Naive thymus-derived CD8-positive, alpha-beta T cell (primary cell): ENCODE results near the gene EPO. TPM values are rescaled to one million over a fixed set of nuclear protein-coding genes. Genes with fewer than 3 reads are reported as not detected.
A peak's percentile ranks its signal among the peaks of the same experiment; 100 is the strongest.
"Not testable (repeated sequence)": the region's sequence is repeated elsewhere in the genome, so short reads cannot be mapped to it uniquely, and the experiment has no call there.

ENCODE experiments used
- ATAC-seq, 2 donors: fragments of 150-1000 bp; cut with Tn5 transposase in 1 of 2; sonication (Bioruptor Pico), chemical (Tn5 transposase) in 1 of 2; 1 replicate in 1 of 2; 2 replicates in 1 of 2; pipeline ENCODE4 v1.10.0; 2021; ENCODE audit warnings: mild to moderate bottlenecking in 2 of 2, moderate library complexity in 2 of 2
- POLR2A ChIA-PET: fragments of 350-600 bp; sonication (Branson Sonifier 250); formaldehyde crosslinking; loops from one replicate; lab custom pipeline; 2021; ENCODE audit warnings: antibody characterized with exemption; lab: Charles Lee
- DNase-seq, 10 donors: peaks; one replicate each; pipeline versions ENCODE4 v3.0.0 to v3.0.0-alpha.2; 2020 to 2022
- H3K27ac Mint-ChIP-seq, 10 donors: one replicate each; pipeline ENCODE4 v1.8.0; 2020 to 2022; ENCODE audit warnings: mild to moderate bottlenecking in 10 of 10, mixed read lengths in 10 of 10, moderate library complexity in 4 of 10, inconsistent platforms in 1 of 10
- H3K27me3 Mint-ChIP-seq, 5 donors: one replicate each; pipeline ENCODE4 v1.8.0; 2021 to 2022; ENCODE audit warnings: mixed read lengths in 5 of 5
- H3K36me3 Mint-ChIP-seq, 3 donors: one replicate each; pipeline ENCODE4 v1.8.0; 2020 to 2022; ENCODE audit warnings: mixed read lengths in 3 of 3, mild to moderate bottlenecking in 2 of 3, inconsistent platforms in 1 of 3
- H3K4me1 Mint-ChIP-seq, 4 donors: one replicate each; pipeline ENCODE4 v1.8.0; 2021 to 2022; ENCODE audit warnings: mixed read lengths in 4 of 4
- H3K4me3 Mint-ChIP-seq, 10 donors: one replicate each; pipeline ENCODE4 v1.8.0; 2020 to 2022; ENCODE audit warnings: mild to moderate bottlenecking in 10 of 10, mixed read lengths in 10 of 10, moderate library complexity in 6 of 10, inconsistent platforms in 1 of 10
- H3K9me3 Mint-ChIP-seq, 9 donors: one replicate each; pipeline ENCODE4 v1.8.0; 2020 to 2022; ENCODE audit warnings: mixed read lengths in 9 of 9, mild to moderate bottlenecking in 3 of 9, inconsistent platforms in 1 of 9, moderate library complexity in 1 of 9
- polyA plus RNA-seq, 3 donors: library from polyadenylated mRNA; unstranded; fragments of 300-500 nt; fragmentation: Illumina TruSeq; gene quantifications; one replicate each; pipeline ENCODE4 v1.2.3, GENCODE V29; 2021
- total RNA-seq, 8 experiments: library from RNA in 2 of 8; stranded (reverse) in 2 of 8; gene quantifications; one replicate each; pipeline ENCODE4 v1.2.3 and lab custom pipeline; 2021 to 2026

The EPO gene
- total and polyA plus RNA-seq, 5 experiments from 2014 or later, result not detected

GRCh38 chr7:100753750-100754149, 33.5 kb downstream of the EPO start:
- Mint-ChIP-seq H3K27ac (no peak overlapping the region), H3K27me3 (peaks cover 9 to 34% (median 13%) of the 10 kb centered on the region in 5 donors), H3K4me1 (no peaks in the 10 kb centered on the region), H3K9me3 (peaks cover 0 to 3% (median 0%) of the 10 kb centered on the region in 9 donors), H3K36me3 (no peaks in the 10 kb centered on the region), H3K4me3 (no peak overlapping the region)
- no peak for ATAC-seq
- POLR2A ChIA-PET, result no interaction called here
- DNase-seq, result no peak

- Mint-ChIP-seq H3K36me3 (no peaks in the 10 kb centered on the region), H3K4me1 (no peaks in the 10 kb centered on the region), H3K4me3 (no peak overlapping the region), H3K27ac (peak overlapping the region in 1 of 10 donors; percentile 67), H3K27me3 (peaks cover 0 to 2% (median 0%) of the 10 kb centered on the region in 5 donors), H3K9me3 (no peaks in the 10 kb centered on the region)
- DNase-seq, result no peak
- ATAC-seq, result no peak
- POLR2A ChIA-PET, result no interaction called here
Observed at GRCh38 chr7:100759357-100760171, 39.3 kb downstream of the EPO start.

- DNase-seq, H3K27me3 Mint-ChIP-seq, H3K36me3 Mint-ChIP-seq, H3K4me3 Mint-ChIP-seq, POLR2A ChIA-PET, ATAC-seq, H3K4me1 Mint-ChIP-seq, H3K9me3 Mint-ChIP-seq: not testable (repeated sequence)
- H3K27ac Mint-ChIP-seq, result peak overlapping the region in 1 of 10 donors; percentile 24
Observed at GRCh38 chr7:100762841-100763240, 42.6 kb downstream of the EPO start.

DNA sequence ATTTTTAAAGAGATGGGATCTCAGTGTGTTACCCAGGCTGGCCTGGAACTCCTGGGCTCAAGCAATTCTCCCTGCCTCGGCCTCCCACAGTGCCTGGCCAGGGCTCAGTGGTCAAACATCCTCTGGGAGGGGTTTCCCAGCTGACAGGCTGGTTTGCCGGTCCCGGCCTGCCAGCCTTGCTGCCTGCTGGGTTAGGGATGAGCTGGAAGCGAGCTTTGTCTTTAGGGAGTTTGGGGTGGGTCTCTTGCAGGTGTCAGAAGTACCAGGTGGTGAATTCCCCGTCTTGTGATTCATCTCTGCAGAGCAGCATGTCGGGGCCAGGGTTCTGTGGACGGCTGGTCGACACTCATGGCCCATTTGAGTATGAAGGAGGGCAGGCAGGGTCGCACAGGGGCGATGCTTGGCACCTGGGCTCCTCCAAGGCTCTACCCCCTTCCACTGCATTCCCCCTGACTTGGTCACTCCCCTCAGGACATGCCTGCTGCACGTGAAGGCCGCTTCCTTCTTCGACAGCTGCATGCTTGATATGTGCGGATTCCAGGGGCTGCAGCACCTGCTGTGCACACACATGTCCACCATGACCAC, 43.4 kb downstream of the EPO start:
- peaks cover 0 to 6% (median 2%) of the 10 kb centered on the region in 5 donors for H3K27me3 Mint-ChIP-seq
- H3K4me3 Mint-ChIP-seq, result no peak overlapping the region

DNA sequence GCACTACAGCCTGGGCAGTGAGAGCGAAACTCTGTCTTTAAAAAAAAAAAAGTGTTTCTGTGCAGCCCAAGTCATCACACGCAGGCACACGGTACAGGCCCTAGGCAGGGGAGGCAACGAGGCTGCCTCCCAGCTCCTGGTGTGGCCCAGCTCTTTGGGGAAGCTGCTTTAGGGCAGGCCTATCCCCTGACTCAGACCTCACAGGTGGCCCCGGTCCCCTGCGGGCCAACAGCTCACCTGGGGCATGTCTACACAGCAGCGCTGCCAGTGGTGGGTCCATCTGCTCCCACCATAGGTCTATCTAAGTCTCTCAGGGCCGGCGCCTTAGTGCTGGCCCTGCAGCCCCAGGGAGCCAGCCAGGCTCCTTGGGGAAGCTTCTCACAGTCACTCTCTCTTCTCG, 44.6 kb downstream of the EPO start:
- POLR2A ChIA-PET, result no interaction called here
- H3K4me1 Mint-ChIP-seq, result peaks cover 0 to 2% (median 0%) of the 10 kb centered on the region in 4 donors
- H3K27me3 Mint-ChIP-seq, result peaks cover 2 to 11% (median 10%) of the 10 kb centered on the region in 5 donors
- ATAC-seq (no peak), DNase-seq (no peak)
- no peaks in the 10 kb centered on the region for H3K36me3 Mint-ChIP-seq
- H3K27ac Mint-ChIP-seq, result no peak overlapping the region
- H3K4me3 Mint-ChIP-seq, result no peak overlapping the region
- no peaks in the 10 kb centered on the region for H3K9me3 Mint-ChIP-seq

More for the DNA sequence above, 43.4 kb downstream of the EPO start:
- no peaks in the 10 kb centered on the region for H3K36me3 Mint-ChIP-seq
- no peak for DNase-seq
- no peaks in the 10 kb centered on the region for H3K9me3 Mint-ChIP-seq
- POLR2A ChIA-PET, result no interaction called here
- H3K27ac Mint-ChIP-seq, result no peak overlapping the region
- peaks cover 0 to 2% (median 0%) of the 10 kb centered on the region in 4 donors for H3K4me1 Mint-ChIP-seq
- ATAC-seq, result no peak

DNA sequence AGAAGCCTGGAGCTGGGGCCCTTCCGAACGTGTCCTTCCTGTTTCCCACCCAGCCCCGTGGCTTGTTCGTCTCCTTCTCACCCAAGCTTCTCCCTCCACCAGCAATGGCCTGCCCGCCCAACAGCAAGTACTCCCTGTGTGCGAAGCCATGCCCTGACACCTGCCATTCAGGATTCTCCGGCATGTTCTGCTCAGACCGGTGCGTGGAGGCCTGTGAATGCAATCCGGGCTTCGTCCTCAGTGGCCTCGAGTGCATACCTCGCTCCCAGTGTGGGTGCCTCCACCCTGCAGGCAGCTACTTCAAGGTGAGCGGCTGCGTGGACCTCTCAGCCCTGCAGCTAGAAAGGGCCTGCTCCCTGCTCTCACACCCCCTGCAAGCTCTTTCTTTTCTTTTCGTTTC, 45.0 kb downstream of the EPO start:
- Mint-ChIP-seq H3K27me3 (peaks cover 2 to 11% (median 10%) of the 10 kb centered on the region in 5 donors), H3K27ac (no peak overlapping the region), H3K4me1 (peaks cover 0 to 2% (median 0%) of the 10 kb centered on the region in 4 donors), H3K9me3 (no peaks in the 10 kb centered on the region), H3K36me3 (no peaks in the 10 kb centered on the region), H3K4me3 (no peak overlapping the region)
- DNase-seq (no peak), ATAC-seq (no peak)
- POLR2A ChIA-PET, result no interaction called here

DNA sequence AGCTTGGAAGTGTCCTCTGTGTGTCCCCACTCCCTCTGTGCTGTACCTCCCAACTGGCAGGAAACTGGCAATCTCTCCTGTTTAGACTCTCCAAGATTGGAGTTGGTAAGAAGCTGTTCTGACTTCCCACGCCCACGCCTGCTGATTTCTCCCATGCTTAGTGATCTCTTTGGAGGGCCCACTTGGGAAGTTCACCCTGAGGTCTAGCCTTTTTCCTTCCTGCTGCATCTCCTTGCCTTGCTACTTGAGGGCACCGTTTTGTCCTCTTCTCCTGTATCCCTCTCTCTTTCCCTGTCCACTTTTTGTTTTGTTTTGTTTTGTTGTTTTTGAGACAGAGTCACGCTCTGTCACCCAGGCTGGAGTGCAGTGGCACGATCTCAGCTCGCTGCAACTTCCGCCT, 48.5 kb downstream of the EPO start:
- POLR2A ChIA-PET, result no interaction called here
- H3K36me3 Mint-ChIP-seq, result no peaks in the 10 kb centered on the region
- H3K4me3 Mint-ChIP-seq, result no peak overlapping the region
- ATAC-seq (no peak), DNase-seq (peak in 1 of 10 donors; percentile 53)
- H3K27ac Mint-ChIP-seq, result peak overlapping the region in 1 of 10 donors; percentile 45
- H3K4me1 Mint-ChIP-seq, result peaks cover 0 to 2% (median 0%) of the 10 kb centered on the region in 4 donors
- H3K9me3 Mint-ChIP-seq, result no peaks in the 10 kb centered on the region
- H3K27me3 Mint-ChIP-seq, result peaks cover 0 to 11% (median 10%) of the 10 kb centered on the region in 5 donors

Other genes with a start within 250 kb of the EPO start
- 100 to 1,000 TPM; 128 to 129 TPM for gene TSC22D4, start 241.3 kb upstream of the EPO start, total RNA-seq
- 10 to 100 TPM; 30.3 to 35.9 (median 31.0) TPM for gene TSC22D4, start 241.3 kb upstream of the EPO start, polyA plus RNA-seq
- under 1 TPM in 1 of 2 experiments, not detected in 1; 0.44 TPM for gene NYAP1, start 236.5 kb upstream of the EPO start, total RNA-seq
- not detected for gene NYAP1, start 236.5 kb upstream of the EPO start, polyA plus RNA-seq
- 10 to 100 TPM; 19.0 to 22.0 TPM for gene AGFG2, start 181.3 kb upstream of the EPO start, total RNA-seq
- gene AGFG2, start 181.3 kb upstream of the EPO start, polyA plus RNA-seq, result 10 to 100 TPM in 2 of 3 donors, 1 to 10 TPM in 1; 5.8 to 13.6 (median 11.5) TPM
- 100 to 1,000 TPM; 102 to 118 TPM for gene SAP25, start 146.6 kb upstream of the EPO start, total RNA-seq
- under 1 TPM in 1 of 3 donors, not detected in 2; 0.42 TPM for gene SAP25, start 146.6 kb upstream of the EPO start, polyA plus RNA-seq
- 100 to 1,000 TPM; 447 to 454 TPM for gene LRCH4, start 134.3 kb upstream of the EPO start, total RNA-seq
- gene LRCH4, start 134.3 kb upstream of the EPO start, polyA plus RNA-seq, result 100 to 1,000 TPM; 131 to 180 (median 153) TPM
- 1 to 10 TPM; 2.5 to 3.6 TPM for gene FBXO24, start 134.1 kb upstream of the EPO start, total RNA-seq
- gene FBXO24, start 134.1 kb upstream of the EPO start, polyA plus RNA-seq, result under 1 TPM; 0.60 to 0.95 (median 0.61) TPM
- 10 to 100 TPM in 1 of 2 experiments, 1 to 10 TPM in 1; 8.3 to 12.5 TPM for gene PCOLCE, start 118.1 kb upstream of the EPO start, total RNA-seq
- gene PCOLCE, start 118.1 kb upstream of the EPO start, polyA plus RNA-seq, result 1 to 10 TPM in 1 of 3 donors, under 1 TPM in 2; 0.25 to 1.3 (median 0.64) TPM
- gene MOSPD3, start 107.9 kb upstream of the EPO start, total RNA-seq, result 10 to 100 TPM; 13.0 to 16.4 TPM
- 10 to 100 TPM; 16.0 to 21.0 (median 20.0) TPM for gene MOSPD3, start 107.9 kb upstream of the EPO start, polyA plus RNA-seq
- gene TFR2, start 78.9 kb upstream of the EPO start, total RNA-seq, result 1 to 10 TPM; 2.6 to 5.9 TPM
- 1 to 10 TPM in 1 of 3 donors, under 1 TPM in 2; 0.51 to 1.3 (median 0.79) TPM for gene TFR2, start 78.9 kb upstream of the EPO start, polyA plus RNA-seq
- gene ACTL6B, start 64.0 kb upstream of the EPO start, total RNA-seq, result not detected
- not detected for gene ACTL6B, start 64.0 kb upstream of the EPO start, polyA plus RNA-seq
- 100 to 1,000 TPM; 117 to 118 TPM for gene GNB2, start 46.7 kb upstream of the EPO start, total RNA-seq
- gene GNB2, start 46.7 kb upstream of the EPO start, polyA plus RNA-seq, result 10 to 100 TPM; 34.8 to 42.4 (median 42.1) TPM
- gene GIGYF1, start 26.2 kb upstream of the EPO start, total RNA-seq, result 100 to 1,000 TPM; 118 to 122 TPM
- gene GIGYF1, start 26.2 kb upstream of the EPO start, polyA plus RNA-seq, result 1 to 10 TPM in 2 of 3 donors, under 1 TPM in 1; 0.83 to 3.0 (median 1.0) TPM
- 10 to 100 TPM; 16.9 to 17.5 TPM for gene POP7, start 14.3 kb upstream of the EPO start, total RNA-seq
- gene POP7, start 14.3 kb upstream of the EPO start, polyA plus RNA-seq, result 10 to 100 TPM; 32.6 to 41.7 (median 33.0) TPM
- gene ZAN, start 13.1 kb downstream of the EPO start, total RNA-seq, result not detected
- under 1 TPM in 1 of 3 donors, not detected in 2; 0.05 TPM for gene ZAN, start 13.1 kb downstream of the EPO start, polyA plus RNA-seq
- 10 to 100 TPM; 11.8 to 12.3 TPM for gene EPHB4, start 107.1 kb downstream of the EPO start, total RNA-seq
- under 1 TPM in 2 of 3 donors, not detected in 1; 0.18 to 0.46 TPM for gene EPHB4, start 107.1 kb downstream of the EPO start, polyA plus RNA-seq
- gene SLC12A9, start 132.2 kb downstream of the EPO start, total RNA-seq, result 10 to 100 TPM; 66.9 to 74.7 TPM
- 1 to 10 TPM; 6.8 to 9.4 (median 8.0) TPM for gene SLC12A9, start 132.2 kb downstream of the EPO start, polyA plus RNA-seq
- gene TRIP6, start 146.9 kb downstream of the EPO start, total RNA-seq, result 10 to 100 TPM; 14.3 to 16.2 TPM
- 1 to 10 TPM; 3.4 to 6.0 (median 4.9) TPM for gene TRIP6, start 146.9 kb downstream of the EPO start, polyA plus RNA-seq
- gene SRRT, start 154.6 kb downstream of the EPO start, total RNA-seq, result 100 to 1,000 TPM; 263 to 267 TPM
- 10 to 100 TPM; 51.1 to 69.4 (median 63.2) TPM for gene SRRT, start 154.6 kb downstream of the EPO start, polyA plus RNA-seq
- 10 to 100 TPM in 1 of 2 experiments, 1 to 10 TPM in 1; 6.5 to 10.9 TPM for gene UFSP1, start 169.2 kb downstream of the EPO start, total RNA-seq
- 1 to 10 TPM; 1.1 to 2.7 (median 1.7) TPM for gene UFSP1, start 169.2 kb downstream of the EPO start, polyA plus RNA-seq
- under 1 TPM; 0.19 to 0.52 TPM for gene ACHE, start 175.4 kb downstream of the EPO start, total RNA-seq
- gene ACHE, start 175.4 kb downstream of the EPO start, polyA plus RNA-seq, result not detected
- gene MUC3A, start 229.1 kb downstream of the EPO start, total RNA-seq, result not detected
- not detected for gene MUC3A, start 229.1 kb downstream of the EPO start, polyA plus RNA-seq
- gene MUC12, start 249.1 kb downstream of the EPO start, total RNA-seq, result not detected
- under 1 TPM in 1 of 3 donors, not detected in 2; 0.42 TPM for gene MUC12, start 249.1 kb downstream of the EPO start, polyA plus RNA-seq